ENCODE data around the gene SLC3A2.
"Not testable (repeated sequence)": the region's sequence is repeated elsewhere in the genome, so short reads cannot be mapped to it uniquely, and the experiment has no call there.

The SLC3A2 gene

DNA sequence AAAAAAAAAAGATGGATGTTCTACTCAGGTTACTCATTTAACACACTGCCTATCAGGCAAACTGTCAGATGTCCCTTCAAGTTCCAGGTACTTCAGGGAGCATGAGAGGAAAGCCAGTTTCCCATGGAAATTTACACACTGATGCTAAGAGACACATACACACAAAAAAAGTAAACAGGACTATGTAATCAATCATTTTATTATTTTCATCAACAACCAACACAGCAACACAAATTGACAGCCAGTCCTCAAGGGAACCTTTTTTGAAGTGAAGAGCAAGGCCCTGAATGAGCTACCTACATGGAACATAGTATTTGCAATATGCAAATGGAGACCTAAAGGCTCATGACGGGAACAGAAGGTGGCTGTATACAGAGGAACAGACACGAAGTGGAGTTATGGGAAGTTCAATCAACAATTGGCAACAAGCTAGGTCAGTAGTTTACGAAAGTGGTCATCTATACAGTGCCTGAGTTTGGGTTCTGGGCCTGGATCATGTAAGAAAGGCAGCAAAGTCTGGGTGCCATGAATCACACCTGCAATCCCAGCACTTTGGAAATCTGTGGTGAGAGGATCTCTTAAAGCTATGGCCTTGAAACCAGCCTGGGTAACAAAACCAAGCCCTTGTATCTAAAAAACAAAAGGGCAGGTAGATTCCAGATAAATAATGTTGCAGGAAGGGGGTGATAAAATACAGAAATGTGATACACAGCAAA is 28.7 kb upstream of the SLC3A2 start:
- no peak overlapping the region for H3K4me3 ChIP-seq (ENCODE audit: low read depth, low read length)
- no peak for DNase-seq (ENCODE audit: low read depth)

DNA sequence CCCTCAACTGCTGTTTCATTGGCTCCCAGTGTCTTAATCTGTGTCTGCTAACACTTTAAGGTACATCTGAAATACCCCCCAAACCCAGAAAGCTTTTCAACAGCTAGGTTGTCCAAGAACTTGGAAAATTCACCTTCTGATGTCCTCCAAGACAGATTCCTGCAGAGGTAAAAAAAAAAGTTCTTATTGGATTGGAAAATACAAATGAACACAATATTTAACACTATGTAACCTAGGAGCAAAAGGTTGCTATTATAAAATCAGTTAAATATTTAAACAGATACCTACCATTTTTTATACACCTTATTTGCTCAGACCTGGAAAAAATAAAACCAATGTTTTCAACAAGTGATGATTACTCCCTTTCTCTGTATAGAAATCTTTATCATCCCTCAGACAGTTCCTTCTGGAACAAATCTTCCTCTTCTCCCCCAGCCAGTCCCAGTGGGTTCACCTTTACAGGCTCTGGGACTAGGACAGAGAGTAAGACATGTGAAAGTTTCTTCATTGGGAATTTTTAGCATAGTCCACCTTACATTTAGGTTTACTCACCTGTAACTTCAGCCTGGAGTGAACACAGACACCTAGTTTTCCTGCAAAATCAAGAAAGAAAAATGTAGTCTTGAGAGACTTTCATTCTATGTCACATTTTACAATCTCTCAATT is 28.0 kb upstream of the SLC3A2 start:
- DNase-seq (ENCODE audit: low read depth) = no peak
- H3K4me3 ChIP-seq (ENCODE audit: low read depth, low read length) = no peak overlapping the region

DNA sequence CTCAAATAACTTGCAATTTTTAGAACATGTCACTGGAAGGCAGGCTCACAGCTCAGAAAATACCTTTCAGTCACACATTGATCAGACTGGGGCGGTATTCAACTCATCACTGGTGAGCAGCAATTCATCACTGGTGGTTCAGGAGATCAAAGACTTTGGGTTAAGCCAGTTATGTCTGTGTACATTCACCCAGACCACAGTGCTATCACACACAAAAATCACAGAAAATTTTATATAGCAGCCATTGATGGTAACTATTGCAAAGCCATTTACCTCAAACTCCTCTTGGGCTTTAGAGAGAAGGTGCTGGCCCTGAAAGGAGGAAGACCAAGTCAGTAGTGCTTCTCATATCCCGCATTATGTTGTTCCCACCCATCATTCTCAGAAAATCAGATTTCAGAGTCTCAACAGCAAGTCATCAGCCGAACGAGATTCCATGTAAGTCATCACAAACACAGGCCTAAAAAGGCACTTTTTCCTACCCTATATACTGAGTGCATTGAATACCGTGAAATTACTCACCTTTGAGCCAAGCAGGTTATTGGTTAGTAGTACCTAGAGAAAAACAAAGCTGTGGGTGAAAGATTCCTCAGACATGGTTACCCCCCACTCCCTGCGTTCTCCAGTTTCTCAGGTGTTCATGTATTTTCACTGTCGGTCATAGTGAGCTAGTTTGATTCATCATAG is 27.3 kb upstream of the SLC3A2 start:
- DNase-seq (ENCODE audit: low read depth) = no peak
- H3K4me3 ChIP-seq (ENCODE audit: low read depth, low read length) = peak overlapping the region; percentile 99

DNA sequence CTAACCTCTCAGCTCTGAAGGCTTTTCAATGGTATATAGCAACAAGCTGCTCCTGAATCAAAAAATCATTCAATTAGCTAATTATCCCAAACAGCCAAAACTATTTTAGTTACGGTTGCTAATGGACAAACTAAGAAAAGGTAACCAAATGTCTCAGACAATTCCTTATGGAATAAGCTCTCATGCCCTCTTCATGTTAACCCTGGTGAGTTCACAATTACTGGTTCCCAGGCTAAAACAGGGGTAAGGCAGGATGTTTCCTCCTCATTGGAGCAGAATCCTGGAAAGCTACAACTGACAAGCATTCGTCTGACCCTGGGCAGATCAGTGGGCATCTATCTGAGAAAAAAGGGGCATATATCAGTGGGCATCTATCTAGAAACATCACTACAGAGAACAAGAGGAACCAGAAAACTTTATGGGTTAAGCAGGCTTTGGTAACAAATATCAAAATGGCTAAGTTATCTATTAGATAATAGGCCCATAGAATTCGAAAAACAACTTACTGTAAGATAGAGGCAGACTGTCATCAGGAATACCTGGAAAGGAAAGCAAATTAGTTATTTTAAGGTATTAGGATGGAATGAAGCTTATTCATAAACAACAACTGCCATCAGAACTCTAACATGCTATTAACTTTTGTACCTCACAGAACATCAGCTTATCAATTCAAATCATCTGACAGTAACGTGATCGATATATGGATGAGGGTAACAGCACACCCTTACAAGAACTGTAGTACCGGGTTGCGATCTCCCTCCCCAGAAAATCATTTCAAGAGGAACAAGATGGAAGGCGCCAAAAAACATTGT is 26.5 kb upstream of the SLC3A2 start:
- peak overlapping the region; percentile 99 for H3K4me3 ChIP-seq (ENCODE audit: low read depth, low read length)
- no peak for DNase-seq (ENCODE audit: low read depth)

DNA sequence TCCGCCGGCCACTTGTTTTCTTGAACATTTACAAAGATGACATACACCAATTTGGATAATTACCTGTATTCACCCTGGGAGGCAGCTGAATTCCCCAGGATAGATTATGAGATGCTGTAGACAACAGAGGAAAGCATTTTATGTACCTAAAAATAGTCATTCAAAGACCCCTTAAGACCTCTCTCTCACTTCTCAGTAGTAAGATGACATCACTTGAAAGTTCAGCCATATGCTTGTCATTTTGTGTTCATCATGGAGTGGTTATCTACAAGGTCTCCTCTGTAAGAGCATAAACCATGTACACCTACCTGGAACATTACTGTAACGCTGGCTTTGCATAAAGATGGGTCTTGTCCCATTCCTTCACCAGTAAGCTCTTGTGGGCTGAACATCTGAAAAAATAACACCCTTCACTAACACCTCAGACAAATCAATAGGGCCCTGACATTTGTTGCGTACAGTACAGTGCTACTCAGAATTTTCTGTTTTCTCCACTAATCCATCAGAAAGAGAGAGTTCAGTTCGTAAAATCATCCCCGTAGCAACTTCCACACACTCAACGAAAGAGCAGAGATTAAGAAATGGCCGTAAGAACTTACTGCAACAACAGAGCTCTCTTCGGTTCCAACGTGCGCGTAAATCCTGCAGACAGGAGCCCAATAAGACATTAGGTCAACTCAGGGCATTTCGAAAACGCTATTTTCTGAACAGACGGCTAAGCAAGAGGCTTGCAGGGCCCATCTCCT is 25.7 kb upstream of the SLC3A2 start:
- DNase-seq (ENCODE audit: low read depth) = no peak

DNA sequence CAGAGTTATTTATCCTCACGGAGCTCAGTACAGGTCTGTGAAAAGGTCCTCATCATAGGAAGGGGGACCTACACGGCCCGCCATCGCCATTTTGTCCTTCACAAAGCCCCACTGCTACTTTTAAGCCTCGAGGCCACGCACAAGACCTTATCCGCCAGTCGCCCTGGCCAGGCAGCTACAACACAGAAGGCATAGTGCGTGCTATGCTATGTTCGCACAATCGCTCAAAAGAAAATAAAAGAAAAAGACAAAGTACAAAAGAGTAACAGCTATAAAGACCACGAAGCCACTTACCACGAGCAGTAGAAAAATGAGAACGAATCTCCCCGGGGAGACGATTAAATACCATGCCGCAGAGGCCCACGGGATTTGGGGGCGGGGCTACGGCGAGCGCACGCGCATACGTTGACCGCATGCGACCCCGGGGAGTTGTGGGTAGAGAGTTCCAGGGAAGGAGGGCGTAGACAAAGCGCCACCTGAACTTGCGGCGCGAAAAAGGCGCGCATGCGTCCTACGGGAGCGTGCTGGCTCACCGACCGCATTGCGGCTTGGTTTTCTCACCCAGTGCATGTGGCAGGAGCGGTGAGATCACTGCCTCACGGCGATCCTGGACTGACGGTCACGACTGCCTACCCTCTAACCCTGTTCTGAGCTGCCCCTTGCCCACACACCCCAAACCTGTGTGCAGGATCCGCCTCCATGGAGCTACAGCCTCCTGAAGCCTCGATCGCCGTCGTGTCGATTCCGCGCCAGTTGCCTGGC is 24.9 kb upstream of the SLC3A2 start:
- peak; percentile 95 for DNase-seq (ENCODE audit: low read depth)
- H3K4me3 ChIP-seq (ENCODE audit: low read depth, low read length) = peak overlapping the region; percentile 99

More for the DNA sequence above, 25.7 kb upstream of the SLC3A2 start:
- H3K4me3 ChIP-seq (ENCODE audit: low read depth, low read length) = peak overlapping the region; percentile 99

DNA sequence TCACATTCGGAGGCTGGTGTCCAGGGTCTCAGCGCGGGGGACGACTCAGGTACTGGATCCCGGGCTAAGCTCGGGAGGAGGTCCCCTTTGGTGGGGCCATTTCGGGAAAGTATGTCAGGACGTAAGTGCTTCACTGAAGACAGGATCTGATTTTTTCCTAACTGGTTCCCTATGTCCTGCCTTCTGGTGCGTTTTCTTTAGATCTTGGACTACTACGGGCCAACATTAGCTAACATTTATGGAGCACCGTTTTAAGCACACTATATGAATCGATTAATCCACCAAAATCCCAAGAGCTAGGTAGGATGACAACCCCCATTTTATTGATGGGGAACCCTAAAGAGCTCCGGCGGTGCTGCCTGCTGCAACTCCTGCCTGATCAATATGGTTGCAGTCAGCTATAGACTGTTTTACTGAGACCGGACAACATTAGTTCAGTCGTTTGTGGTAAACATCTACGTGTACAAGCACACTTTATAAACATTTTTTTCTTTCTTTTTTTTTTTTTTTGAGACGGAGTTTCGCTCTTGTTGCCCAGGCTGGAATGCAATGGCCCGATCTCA is 24.3 kb upstream of the SLC3A2 start:
- H3K4me3 ChIP-seq (ENCODE audit: low read depth, low read length) = peak overlapping the region; percentile 99
- DNase-seq (ENCODE audit: low read depth) = no peak

DNA sequence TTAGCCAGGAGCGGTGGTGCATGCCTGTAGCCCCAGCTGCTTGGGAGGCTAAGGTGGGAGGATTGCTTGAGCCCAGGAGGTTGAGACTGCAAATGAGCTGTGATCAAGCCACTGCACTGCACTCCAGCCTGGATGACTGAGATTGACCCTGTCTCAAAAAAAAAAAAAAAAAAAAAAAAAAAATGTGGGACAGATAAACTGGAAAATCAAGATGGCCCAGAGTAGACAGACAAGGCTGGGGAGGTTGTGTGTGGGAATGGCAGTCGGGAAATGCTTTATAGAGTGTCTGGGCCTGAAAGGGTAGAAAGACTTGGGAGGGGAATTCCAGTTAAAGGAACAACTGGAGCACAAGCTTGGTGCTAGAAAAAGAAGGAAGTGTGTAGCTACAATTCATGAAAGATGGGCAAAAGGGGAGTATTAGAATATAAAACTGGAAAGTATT is 23.1 kb upstream of the SLC3A2 start:
- H3K4me3 ChIP-seq (ENCODE audit: low read depth, low read length) = no peak overlapping the region
- DNase-seq (ENCODE audit: low read depth) = no peak

DNA sequence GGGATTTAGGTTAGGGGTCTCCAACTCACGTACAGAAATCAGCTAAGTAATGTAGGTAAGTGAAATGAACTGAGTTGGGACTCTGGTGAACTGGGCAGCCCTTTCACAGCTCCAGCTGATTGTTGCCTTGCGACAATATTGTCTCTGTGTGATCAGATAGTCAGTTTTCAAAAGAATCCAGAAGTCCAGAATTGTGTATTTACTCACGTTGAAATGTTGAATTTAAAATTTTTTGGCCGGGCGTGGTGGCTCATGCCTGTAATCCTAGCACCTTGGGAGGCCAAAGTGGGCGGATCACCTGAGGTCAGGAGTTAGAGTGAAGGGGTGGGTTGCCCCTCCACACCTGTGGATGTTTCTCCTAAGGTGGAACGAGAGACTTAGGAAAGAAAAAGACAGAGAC is 22.5 kb upstream of the SLC3A2 start:
- DNase-seq (ENCODE audit: low read depth) = no peak
- no peak overlapping the region for H3K4me3 ChIP-seq (ENCODE audit: low read depth, low read length)

DNA sequence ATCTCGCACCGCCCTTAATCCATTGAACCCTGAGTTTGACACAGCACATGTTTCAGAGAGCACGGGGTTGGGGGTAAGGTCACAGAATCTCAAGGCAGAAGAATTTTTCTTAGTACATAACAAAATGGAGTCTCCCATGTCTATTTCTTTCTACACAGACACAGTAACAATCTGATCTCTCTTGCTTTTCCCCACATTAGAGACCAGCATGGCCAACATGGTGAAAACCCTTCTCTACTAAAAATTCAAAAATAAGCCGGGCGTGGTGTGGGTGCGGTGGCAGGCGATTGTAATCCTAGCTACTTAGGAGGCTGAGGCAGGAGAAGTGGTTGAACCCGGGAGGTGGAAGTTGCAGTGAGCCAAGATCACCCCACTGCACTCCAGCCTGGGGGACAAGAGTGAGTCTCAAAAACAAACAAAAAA is 21.4 kb upstream of the SLC3A2 start:
- not testable (repeated sequence) for DNase-seq (ENCODE audit: low read depth); H3K4me3 ChIP-seq (ENCODE audit: low read depth, low read length)

DNA sequence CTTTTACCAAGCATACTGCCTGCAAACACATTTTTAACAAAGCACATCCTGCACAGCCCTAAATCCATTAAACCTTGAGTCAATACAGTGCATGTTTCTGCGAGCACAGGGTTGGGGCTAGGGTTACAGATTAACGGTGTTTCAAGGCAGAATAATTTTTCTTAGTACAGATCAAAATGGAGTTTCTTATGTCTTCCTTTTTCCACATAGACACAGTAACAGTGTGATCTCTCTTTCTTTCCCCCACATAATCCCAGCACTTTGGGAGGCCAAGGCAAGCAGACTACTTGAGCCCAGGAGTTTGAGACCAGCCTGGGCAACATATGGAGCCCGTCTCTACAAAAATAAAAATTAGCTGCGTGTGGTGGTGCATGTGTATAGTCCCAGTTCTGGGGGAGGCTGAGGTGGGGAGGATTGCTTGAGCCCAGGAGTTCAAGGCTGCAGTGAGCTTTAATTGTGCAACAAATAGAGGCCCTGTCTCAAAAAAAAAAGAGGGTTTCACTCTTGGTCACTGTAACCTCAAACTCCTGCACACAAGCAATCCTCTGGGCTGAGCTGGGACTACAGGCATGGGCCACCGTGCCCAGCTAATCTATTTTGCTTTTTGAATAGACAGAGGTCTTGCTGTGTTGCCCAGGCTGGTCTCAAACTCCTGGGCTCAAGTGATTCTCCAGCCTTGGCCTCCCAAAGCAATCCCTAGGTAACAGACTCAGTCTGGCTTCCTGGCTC is 19.7 kb upstream of the SLC3A2 start:
- no peak overlapping the region for H3K4me3 ChIP-seq (ENCODE audit: low read depth, low read length)
- no peak for DNase-seq (ENCODE audit: low read depth)

DNA sequence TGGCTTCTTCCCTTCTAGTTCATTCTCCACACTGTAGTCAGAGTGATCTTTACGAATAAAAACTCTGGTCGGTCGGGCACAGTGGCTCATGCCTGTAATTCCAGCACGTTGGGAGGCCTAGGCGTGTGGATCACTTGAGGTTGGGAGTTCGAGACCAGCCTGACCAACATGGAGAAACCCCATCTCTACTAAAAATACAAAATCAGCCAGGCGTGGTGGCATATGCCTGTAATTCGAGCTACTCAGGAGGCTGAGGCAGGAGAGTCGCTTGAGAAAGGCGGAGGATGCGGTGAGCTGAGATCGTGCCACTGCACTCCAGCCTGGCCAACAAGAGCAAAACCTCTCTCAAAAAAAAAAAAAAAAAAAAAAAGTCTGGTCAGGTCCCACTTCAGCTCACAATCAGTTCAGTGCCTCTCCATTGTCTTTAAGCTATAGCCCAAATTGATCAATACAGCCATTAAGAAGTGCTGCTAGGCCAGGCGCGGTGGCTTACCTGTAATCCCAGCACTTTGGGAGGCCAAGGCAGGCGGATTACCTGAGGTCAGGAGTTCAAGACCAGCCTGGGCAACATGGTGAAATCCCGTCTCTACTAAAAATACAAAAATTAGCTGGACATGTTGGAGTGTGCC is 19.0 kb upstream of the SLC3A2 start:
- H3K4me3 ChIP-seq (ENCODE audit: low read depth, low read length) = not testable (repeated sequence)

DNA sequence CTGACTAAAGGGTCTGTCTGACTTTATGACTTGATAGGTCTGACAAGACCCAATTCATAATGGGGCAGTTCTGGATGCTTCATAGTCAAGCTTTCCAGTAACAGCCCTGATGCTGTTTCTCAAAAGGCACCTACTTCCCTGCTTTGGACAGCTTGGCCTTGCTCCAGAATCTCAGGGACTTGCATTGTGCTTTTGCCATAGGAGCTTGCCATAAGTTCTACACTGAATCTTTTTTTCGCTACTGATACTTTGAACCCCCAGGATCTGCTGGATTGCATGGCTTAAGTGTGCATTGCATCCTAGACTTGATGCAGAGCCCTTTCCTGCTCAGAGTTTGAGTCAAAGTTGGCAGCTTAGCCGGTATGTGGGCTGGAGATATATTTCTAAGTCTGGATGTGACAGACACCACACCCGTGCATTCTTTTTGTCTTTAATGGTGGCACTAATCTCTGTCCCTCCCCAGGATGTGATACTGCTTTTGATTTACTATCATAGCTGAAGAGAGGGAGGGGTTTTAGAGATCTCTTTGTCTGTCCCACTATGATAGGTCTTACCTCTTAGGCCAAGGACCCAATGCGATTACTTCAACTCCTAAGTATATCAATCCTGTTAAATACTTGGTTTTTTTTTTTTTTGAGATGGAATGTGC is 16.9 kb upstream of the SLC3A2 start:
- DNase-seq (ENCODE audit: low read depth) = no peak
- H3K4me3 ChIP-seq (ENCODE audit: low read depth, low read length) = no peak overlapping the region

More for the DNA sequence above, 19.0 kb upstream of the SLC3A2 start:
- not testable (repeated sequence) for DNase-seq (ENCODE audit: low read depth)

DNA sequence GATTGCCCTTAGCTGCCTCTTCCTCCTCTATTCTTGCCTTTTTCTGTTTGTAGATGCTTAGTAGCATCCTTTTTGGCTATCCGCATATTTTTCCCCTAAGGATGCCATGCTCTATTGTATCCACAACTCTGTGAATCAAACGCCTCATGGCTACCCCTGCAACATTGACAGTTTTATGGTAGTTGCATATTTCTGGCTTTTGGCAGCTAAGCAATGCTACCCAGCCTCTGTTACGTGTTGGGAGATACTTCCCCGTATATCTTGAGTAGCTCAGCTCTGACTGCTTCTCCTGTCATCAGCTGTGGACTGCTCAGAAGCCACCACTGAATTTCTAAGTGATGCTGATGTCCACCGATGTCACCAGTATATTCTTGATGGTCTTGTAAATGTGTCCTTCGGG is 15.1 kb upstream of the SLC3A2 start:
- no peak overlapping the region for H3K4me3 ChIP-seq (ENCODE audit: low read depth, low read length)
- no peak for DNase-seq (ENCODE audit: low read depth)

DNA sequence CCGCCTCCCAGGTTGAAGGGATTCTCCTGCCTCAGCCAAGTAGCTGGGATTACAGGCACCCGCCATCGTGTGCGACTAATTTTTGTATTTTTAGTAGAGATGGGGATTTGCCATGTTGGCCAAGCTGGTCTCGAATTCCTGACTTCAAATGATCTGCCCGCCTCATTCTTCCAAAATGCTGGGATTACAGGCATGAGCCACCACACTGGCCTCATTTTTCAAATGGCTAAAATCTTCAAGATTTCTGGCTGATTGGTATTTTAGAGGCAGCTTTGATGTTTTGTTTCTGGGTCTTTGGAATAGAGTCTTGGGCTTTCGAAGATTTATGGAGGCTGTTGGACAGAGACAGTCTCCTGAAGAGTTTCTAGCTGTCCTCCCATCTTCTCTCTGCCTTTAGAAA is 5.8 kb upstream of the SLC3A2 start:
- H3K4me3 ChIP-seq (ENCODE audit: low read depth, low read length) = no peak overlapping the region
- DNase-seq (ENCODE audit: low read depth) = no peak

DNA sequence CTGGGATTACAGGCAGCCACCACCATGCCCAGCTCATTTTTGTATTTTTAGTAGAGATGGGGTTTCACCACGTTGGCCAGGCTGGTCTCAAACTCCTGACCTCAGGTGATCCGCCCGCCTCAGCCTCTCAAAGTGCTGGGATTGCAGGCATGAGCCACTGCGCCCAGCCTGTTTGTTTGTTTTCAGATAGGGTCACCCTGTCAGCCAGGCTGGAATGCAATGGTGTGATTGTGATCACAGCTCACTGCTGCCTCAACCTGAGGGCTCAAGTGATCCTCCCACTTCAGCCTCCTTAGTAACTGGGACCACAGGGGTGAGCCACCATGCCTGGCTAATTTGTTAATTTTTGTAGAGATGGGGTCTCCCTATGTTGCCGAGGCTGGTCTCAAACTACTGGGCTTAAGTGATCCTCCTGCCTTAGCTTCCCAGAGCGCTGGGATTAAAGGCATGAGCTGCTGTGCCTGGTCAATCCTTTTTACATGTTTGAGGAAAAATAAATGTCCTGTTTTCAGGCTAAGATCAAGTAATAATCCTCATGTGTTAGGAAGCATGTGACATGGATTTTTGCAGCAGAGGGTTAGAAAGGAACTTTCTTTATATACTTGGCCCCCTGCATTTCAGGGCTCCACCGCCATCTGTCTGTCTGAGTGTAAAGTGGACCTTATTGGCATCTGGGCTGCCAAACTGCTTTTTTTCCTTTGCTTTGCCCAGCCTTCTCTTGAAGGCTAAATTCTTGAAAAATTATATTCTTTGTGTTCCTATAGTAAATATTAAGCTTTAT is 4.8 kb upstream of the SLC3A2 start:
- no peak overlapping the region for H3K4me3 ChIP-seq (ENCODE audit: low read depth, low read length)
- no peak for DNase-seq (ENCODE audit: low read depth)
